ENCODE results near the gene SLC9C2. TPM values are rescaled to one million over a fixed set of nuclear protein-coding genes. Genes with fewer than 3 reads are reported as not detected.

Gene SLC9C2
- total RNA-seq, 3 donors from 2014 or later: not detected

GRCh38 chr1:173491508-173491907 is 111.4 kb downstream of the SLC9C2 start:
- TF ChIP-seq CTCF (IDR thresholded peaks at IDR 0.05): no peak
- no peak for TF ChIP-seq POLR2A (IDR thresholded peaks at IDR 0.05)
- no peak for TF ChIP-seq POLR2AphosphoS5 (IDR thresholded peaks at IDR 0.05)
- intact Hi-C loops (cut with DNase I; ENCODE audit: low total_unique reads): no loop called here

DNA sequence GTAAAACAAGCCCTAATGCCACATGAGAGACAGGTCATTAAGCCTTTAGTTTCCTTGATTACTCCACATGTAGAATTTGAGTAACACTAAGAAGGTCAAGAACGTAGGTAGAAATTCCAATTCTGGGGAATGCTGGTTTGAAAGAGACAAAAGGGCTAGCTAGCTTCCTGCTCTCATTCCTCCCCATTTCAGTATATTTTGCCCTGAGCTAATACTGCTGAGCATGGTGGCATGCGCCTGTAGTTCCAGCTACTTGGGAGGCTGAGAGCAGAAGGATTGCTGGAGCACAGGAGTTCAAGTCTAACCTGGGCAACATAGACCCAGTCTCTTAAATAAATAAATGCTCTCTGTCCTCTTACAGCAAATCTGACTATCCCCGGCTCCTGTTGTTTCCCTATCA is 112.9 kb downstream of the SLC9C2 start:
- Histone ChIP-seq H3K27me3 (no peaks in the 10 kb centered on the region), H3K36me3 (peaks cover 21% of the 10 kb centered on the region)

More at GRCh38 chr1:173491508-173491907, 111.4 kb downstream of the SLC9C2 start:
- Histone ChIP-seq H3K4me1 (no peaks in the 10 kb centered on the region), H3K27ac (no peak overlapping the region), H3K9me3 (no peaks in the 10 kb centered on the region), H3K27me3 (no peaks in the 10 kb centered on the region), H3K36me3 (peaks cover 14% of the 10 kb centered on the region), H3K4me3 (no peak overlapping the region)
- DNase-seq (ENCODE audit: low spot score in 2 of 2): no peak

DNA sequence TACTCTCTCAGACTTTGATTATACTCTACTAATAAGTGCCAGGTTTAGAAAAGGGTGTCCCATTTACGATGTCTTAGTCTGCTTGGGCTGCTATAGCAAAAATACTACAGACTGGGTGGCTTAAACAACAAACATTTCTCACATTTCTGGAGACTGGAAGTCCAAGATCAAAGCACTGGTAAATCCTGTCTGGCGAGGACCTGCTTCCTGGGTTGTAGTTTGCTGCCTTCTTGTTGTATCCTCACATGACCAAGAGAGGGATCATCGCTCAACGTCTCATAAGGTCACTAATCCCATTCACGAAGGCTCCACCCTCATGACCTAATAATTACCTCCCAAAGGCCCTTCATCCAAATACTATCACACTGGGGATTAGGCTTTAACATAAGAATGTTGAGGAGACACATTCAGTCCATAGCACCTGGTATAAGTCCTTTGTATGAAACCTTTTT is 113.7 kb downstream of the SLC9C2 start:
- H3K27me3 ChIP-seq: no peaks in the 10 kb centered on the region
- H3K4me3 ChIP-seq: no peak overlapping the region
- H3K9me3 ChIP-seq: no peaks in the 10 kb centered on the region
- intact Hi-C loops (cut with DNase I; ENCODE audit: low total_unique reads): no loop called here
- DNase-seq (ENCODE audit: low spot score in 2 of 2): no peak
- TF ChIP-seq POLR2A (IDR thresholded peaks at IDR 0.05) (no peak), CTCF (IDR thresholded peaks at IDR 0.05) (no peak), POLR2AphosphoS5 (IDR thresholded peaks at IDR 0.05) (no peak)
- peaks cover 22% of the 10 kb centered on the region for H3K36me3 ChIP-seq
- no peaks in the 10 kb centered on the region for H3K4me1 ChIP-seq
- H3K27ac ChIP-seq: no peak overlapping the region

More for the DNA sequence above, 112.9 kb downstream of the SLC9C2 start:
- H3K4me3 ChIP-seq: no peak overlapping the region
- no peak for DNase-seq (ENCODE audit: low spot score in 2 of 2)
- intact Hi-C loops (cut with DNase I; ENCODE audit: low total_unique reads): no loop called here
- no peak overlapping the region for H3K27ac ChIP-seq
- H3K9me3 ChIP-seq: no peaks in the 10 kb centered on the region
- no peak for TF ChIP-seq POLR2A (IDR thresholded peaks at IDR 0.05)
- no peak for TF ChIP-seq POLR2AphosphoS5 (IDR thresholded peaks at IDR 0.05)
- TF ChIP-seq CTCF (IDR thresholded peaks at IDR 0.05): no peak
- H3K4me1 ChIP-seq: no peaks in the 10 kb centered on the region

DNA sequence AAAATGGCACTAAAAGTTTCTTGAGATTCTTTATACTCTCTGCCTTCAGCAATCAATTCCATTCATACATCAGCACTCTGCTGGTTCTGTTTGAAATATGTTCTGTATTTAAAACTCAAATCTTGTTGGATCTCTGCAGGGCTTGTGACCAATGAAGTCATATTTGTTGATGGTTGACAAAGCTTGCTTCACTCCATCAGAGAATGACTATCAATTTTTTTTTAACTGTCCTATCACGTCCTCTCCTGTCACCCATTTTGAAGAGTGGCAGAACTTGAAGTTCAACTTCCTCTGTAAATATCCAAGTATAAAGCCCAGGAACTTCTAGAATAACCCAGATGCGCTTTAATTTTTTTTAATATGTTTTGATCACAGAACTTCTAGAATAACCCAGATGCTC is 114.9 kb downstream of the SLC9C2 start:
- Histone ChIP-seq H3K36me3 (peaks cover 22% of the 10 kb centered on the region), H3K4me3 (no peak overlapping the region), H3K27ac (no peak overlapping the region), H3K9me3 (no peaks in the 10 kb centered on the region), H3K27me3 (no peaks in the 10 kb centered on the region), H3K4me1 (no peaks in the 10 kb centered on the region)
- DNase-seq (ENCODE audit: low spot score in 2 of 2): no peak
- TF ChIP-seq CTCF (IDR thresholded peaks at IDR 0.05) (no peak), POLR2AphosphoS5 (IDR thresholded peaks at IDR 0.05) (no peak), POLR2A (IDR thresholded peaks at IDR 0.05) (no peak)
- intact Hi-C loops (cut with DNase I; ENCODE audit: low total_unique reads): no loop called here

GRCh38 chr1:173485401-173485800 is 117.5 kb downstream of the SLC9C2 start:
- Histone ChIP-seq H3K36me3 (peaks cover 22% of the 10 kb centered on the region), H3K9me3 (no peaks in the 10 kb centered on the region), H3K27ac (no peak overlapping the region), H3K4me3 (no peak overlapping the region), H3K27me3 (no peaks in the 10 kb centered on the region), H3K4me1 (no peaks in the 10 kb centered on the region)
- intact Hi-C loops (cut with DNase I; ENCODE audit: low total_unique reads): no loop called here
- no peak for DNase-seq (ENCODE audit: low spot score in 2 of 2)
- no peak for TF ChIP-seq POLR2A (IDR thresholded peaks at IDR 0.05)
- TF ChIP-seq POLR2AphosphoS5 (IDR thresholded peaks at IDR 0.05): no peak
- TF ChIP-seq CTCF (IDR thresholded peaks at IDR 0.05): no peak
